ENCODE results near the gene OR10H2. TPM values are rescaled to one million over a fixed set of nuclear protein-coding genes. Genes with fewer than 3 reads are reported as not detected.

Gene OR10H2
- total and polyA plus RNA-seq, 2 experiments from 2014 or later: not detected

DNA sequence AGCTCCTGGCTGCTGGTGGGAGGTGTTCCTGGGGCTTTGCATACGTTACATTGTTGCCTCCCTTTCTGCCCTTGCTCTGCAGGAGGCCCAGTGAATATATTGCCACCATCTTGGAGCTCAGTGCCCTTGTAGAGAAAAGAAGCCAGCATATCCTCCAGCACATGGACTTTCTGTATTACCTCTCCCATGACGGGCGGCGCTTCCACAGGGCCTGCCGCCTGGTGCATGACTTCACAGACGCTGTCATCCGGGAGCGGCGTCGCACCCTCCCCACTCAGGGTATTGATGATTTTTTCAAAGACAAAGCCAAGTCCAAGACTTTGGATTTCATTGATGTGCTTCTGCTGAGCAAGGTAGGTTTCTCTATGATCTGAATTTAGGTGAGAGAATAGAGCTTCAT lies 44.4 kb upstream of the OR10H2 start:
- WGBS, 2 experiments (ENCODE audit: low coverage in 1 of 2, low lambda C conversion rate in 2 of 2, missing lambda C conversion rate in 2 of 2): 42 to 48% methylated on average over 10 of the region's 10 CpGs
- no peak for DNase-seq
- no peaks in the 10 kb centered on the region for H3K36me3 ChIP-seq (ENCODE audit: low read depth)
- no peaks in the 10 kb centered on the region for H3F3A ChIP-seq (ENCODE audit: insufficient read depth)
- H3K27me3 ChIP-seq (replicated peaks; ENCODE audit: insufficient read depth): no peaks in the 10 kb centered on the region
- no peaks in the 10 kb centered on the region for H4K20me1 ChIP-seq (ENCODE audit: insufficient read depth)
- no peaks in the 10 kb centered on the region for H3K79me2 ChIP-seq (ENCODE audit: insufficient read depth)
- no peak overlapping the region for H3K9ac ChIP-seq
- H3K4me2 ChIP-seq (ENCODE audit: unreplicated experiment): no peak overlapping the region
- H3K27ac ChIP-seq: no peak overlapping the region
- H3K4me3 ChIP-seq: no peak overlapping the region
- TF ChIP-seq EZH2 (IDR thresholded peaks at IDR 0.05; ENCODE audit: insufficient read depth, poor library complexity, severe bottlenecking) (no peak), EZH2phosphoT487 (IDR thresholded peaks at IDR 0.05; ENCODE audit: insufficient read depth, low read depth) (no peak)
- in situ Hi-C loops (cut with MboI): no loop called here
- H3K9me2 ChIP-seq (ENCODE audit: insufficient read depth): no peaks in the 10 kb centered on the region
- no peaks in the 10 kb centered on the region for H3K9me3 ChIP-seq (ENCODE audit: low read depth)
- no peak overlapping the region for H2AFZ ChIP-seq
- H3K4me1 ChIP-seq (ENCODE audit: insufficient read depth): no peaks in the 10 kb centered on the region

DNA sequence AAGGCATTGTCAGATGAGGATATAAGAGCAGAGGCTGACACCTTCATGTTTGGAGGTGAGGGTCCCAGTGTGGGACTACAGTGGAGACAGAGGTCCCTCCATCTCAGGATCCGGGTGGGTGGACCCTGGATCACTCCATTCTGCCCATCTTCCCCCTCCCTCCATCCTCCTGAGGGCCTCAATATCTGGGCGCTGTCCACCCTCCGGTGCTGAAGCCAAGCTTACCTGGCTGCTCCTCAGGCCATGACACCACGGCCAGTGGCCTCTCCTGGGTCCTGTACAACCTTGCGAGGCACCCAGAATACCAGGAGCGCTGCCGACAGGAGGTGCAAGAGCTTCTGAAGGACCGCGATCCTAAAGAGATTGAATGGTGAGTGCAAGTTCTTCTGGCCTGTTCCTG lies 43.0 kb upstream of the OR10H2 start:
- Histone ChIP-seq H2AFZ (no peak overlapping the region), H3K27ac (no peak overlapping the region), H3K9me3 (ENCODE audit: low read depth) (no peaks in the 10 kb centered on the region), H3K36me3 (ENCODE audit: low read depth) (no peaks in the 10 kb centered on the region), H3K9me2 (ENCODE audit: insufficient read depth) (no peaks in the 10 kb centered on the region), H3K4me1 (ENCODE audit: insufficient read depth) (no peaks in the 10 kb centered on the region), H3K9ac (no peak overlapping the region), H4K20me1 (ENCODE audit: insufficient read depth) (no peaks in the 10 kb centered on the region), H3K79me2 (ENCODE audit: insufficient read depth) (no peaks in the 10 kb centered on the region), H3K27me3 (replicated peaks; ENCODE audit: insufficient read depth) (no peaks in the 10 kb centered on the region), H3K4me2 (ENCODE audit: unreplicated experiment) (no peak overlapping the region), H3F3A (ENCODE audit: insufficient read depth) (no peaks in the 10 kb centered on the region), H3K4me3 (no peak overlapping the region)
- in situ Hi-C loops (cut with MboI): no loop called here
- no peak for DNase-seq
- WGBS, 2 experiments (ENCODE audit: low coverage in 1 of 2, low lambda C conversion rate in 2 of 2, missing lambda C conversion rate in 2 of 2): 16 to 22% methylated on average over 9 of the region's 9 CpGs
- TF ChIP-seq EZH2phosphoT487 (IDR thresholded peaks at IDR 0.05; ENCODE audit: insufficient read depth, low read depth): no peak
- no peak for TF ChIP-seq EZH2 (IDR thresholded peaks at IDR 0.05; ENCODE audit: insufficient read depth, poor library complexity, severe bottlenecking)

DNA sequence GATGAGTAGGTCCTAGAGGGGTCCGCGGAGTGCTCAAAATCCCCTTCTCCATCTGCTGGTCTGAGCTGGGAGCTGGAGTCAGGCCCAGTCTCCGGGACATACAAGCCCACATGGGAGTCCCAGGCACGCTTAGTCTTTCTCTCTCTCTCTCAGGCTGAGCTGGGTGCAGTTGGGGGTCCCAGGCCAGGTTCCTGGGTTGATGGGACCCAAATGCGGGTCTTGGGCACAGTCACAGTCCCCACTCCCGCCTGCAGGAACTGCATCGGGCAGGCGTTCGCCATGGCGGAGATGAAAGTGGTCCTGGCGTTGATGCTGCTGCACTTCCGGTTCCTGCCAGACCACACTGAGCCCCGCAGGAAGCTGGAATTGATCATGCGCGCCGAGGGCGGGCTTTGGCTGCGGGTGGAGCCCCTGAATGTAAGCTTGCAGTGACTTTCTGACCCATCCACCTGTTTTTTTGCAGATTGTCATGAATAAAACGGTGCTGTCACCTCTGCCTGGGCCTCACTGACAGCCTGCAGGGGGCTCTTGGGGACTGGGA lies 31.1 kb upstream of the OR10H2 start:
- no peaks in the 10 kb centered on the region for H3K4me1 ChIP-seq (ENCODE audit: insufficient read depth)
- no peak overlapping the region for H2AFZ ChIP-seq
- no peaks in the 10 kb centered on the region for H3K9me2 ChIP-seq (ENCODE audit: insufficient read depth)
- H3F3A ChIP-seq (ENCODE audit: insufficient read depth): no peaks in the 10 kb centered on the region
- no peak overlapping the region for H3K9ac ChIP-seq
- no peak overlapping the region for H3K27ac ChIP-seq
- H4K20me1 ChIP-seq (ENCODE audit: insufficient read depth): no peaks in the 10 kb centered on the region
- H3K36me3 ChIP-seq (ENCODE audit: low read depth): no peaks in the 10 kb centered on the region
- DNase-seq: no peak
- in situ Hi-C loops (cut with MboI): no loop called here
- H3K9me3 ChIP-seq (ENCODE audit: low read depth): no peaks in the 10 kb centered on the region
- no peak overlapping the region for H3K4me2 ChIP-seq (ENCODE audit: unreplicated experiment)
- TF ChIP-seq EZH2 (IDR thresholded peaks at IDR 0.05; ENCODE audit: insufficient read depth, poor library complexity, severe bottlenecking) (no peak), EZH2phosphoT487 (IDR thresholded peaks at IDR 0.05; ENCODE audit: insufficient read depth, low read depth) (no peak)
- WGBS, 2 experiments (ENCODE audit: low coverage in 1 of 2, low lambda C conversion rate in 2 of 2, missing lambda C conversion rate in 2 of 2): 38 to 39% methylated on average over 19 of the region's 19 CpGs
- no peak overlapping the region for H3K4me3 ChIP-seq
- H3K27me3 ChIP-seq (replicated peaks; ENCODE audit: insufficient read depth): no peaks in the 10 kb centered on the region
- H3K79me2 ChIP-seq (ENCODE audit: insufficient read depth): no peaks in the 10 kb centered on the region

DNA sequence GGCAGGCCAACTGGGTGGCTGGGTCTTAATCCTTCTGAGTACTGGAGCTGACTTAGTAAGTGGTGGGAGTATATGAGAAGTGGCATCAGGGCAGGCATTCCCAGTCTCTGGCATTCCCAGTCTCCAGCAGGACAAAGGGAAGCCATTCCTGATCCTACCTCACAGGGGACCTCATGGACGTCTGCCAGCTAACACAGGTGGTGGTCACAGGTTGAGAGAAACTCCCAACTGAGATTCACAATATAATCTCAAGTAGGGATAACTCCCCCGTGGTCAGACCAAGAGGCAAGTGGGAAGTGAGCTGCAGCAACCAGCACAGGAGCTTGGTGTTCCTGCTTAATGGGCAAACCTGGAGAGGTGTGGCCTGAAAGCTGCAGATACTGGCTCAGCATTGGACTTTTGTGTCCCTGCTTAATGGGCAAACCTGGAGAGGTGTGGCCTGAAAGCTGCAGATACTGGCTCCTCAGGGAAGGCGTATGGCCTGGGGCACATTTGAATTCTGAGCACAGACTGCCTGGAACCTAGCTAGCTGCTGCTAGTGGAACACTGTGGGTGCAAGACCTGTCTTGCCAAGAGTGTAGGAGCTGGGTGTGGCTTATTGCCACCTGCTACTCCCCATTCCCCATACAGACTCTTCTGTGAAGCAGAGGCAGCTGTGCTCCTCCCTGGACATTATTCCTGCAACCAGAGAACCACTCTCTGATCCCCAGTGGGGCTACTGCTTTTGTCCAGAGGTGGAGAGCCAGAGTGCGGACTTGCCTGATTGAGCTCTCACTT lies 25.9 kb upstream of the OR10H2 start:
- Histone ChIP-seq H3K9me3 (ENCODE audit: low read depth) (no peaks in the 10 kb centered on the region), H3K4me1 (ENCODE audit: insufficient read depth) (no peaks in the 10 kb centered on the region), H3K9ac (no peak overlapping the region), H3K36me3 (ENCODE audit: low read depth) (no peaks in the 10 kb centered on the region), H3K79me2 (ENCODE audit: insufficient read depth) (no peaks in the 10 kb centered on the region), H3K4me2 (ENCODE audit: unreplicated experiment) (no peak overlapping the region), H3K9me2 (ENCODE audit: insufficient read depth) (no peaks in the 10 kb centered on the region), H2AFZ (no peak overlapping the region), H4K20me1 (ENCODE audit: insufficient read depth) (no peaks in the 10 kb centered on the region), H3K27me3 (replicated peaks; ENCODE audit: insufficient read depth) (no peaks in the 10 kb centered on the region), H3F3A (ENCODE audit: insufficient read depth) (no peaks in the 10 kb centered on the region), H3K4me3 (no peak overlapping the region), H3K27ac (no peak overlapping the region)
- in situ Hi-C loops (cut with MboI): no loop called here
- 23 to 28% methylated on average over 4 of the region's 4 CpGs for WGBS, 2 experiments (ENCODE audit: low coverage in 1 of 2, low lambda C conversion rate in 2 of 2, missing lambda C conversion rate in 2 of 2)
- no peak for TF ChIP-seq EZH2 (IDR thresholded peaks at IDR 0.05; ENCODE audit: insufficient read depth, poor library complexity, severe bottlenecking)
- TF ChIP-seq EZH2phosphoT487 (IDR thresholded peaks at IDR 0.05; ENCODE audit: insufficient read depth, low read depth): no peak
- no peak for DNase-seq
